ENCODE data around the gene RAD18.

- no peak for TF ChIP-seq ZC3H10 (CRISPR knock-in tag; IDR thresholded peaks at IDR 0.05)
- TF ChIP-seq RARB (CRISPR knock-in tag; IDR thresholded peaks at IDR 0.05), result no peak
- TF ChIP-seq ARNTL (CRISPR knock-in tag; IDR thresholded peaks at IDR 0.05; ENCODE audit: borderline replicate concordance, low read depth), result no peak
- TF ChIP-seq ZFP30 (CRISPR knock-in tag; IDR thresholded peaks at IDR 0.05), result no peak
- no peak for TF ChIP-seq ZFP3 (CRISPR knock-in tag; IDR thresholded peaks at IDR 0.05)
- TF ChIP-seq CSRNP3 (CRISPR knock-in tag; IDR thresholded peaks at IDR 0.05), result no peak
- no peak for TF ChIP-seq ESRRG (CRISPR knock-in tag; IDR thresholded peaks at IDR 0.05)
- no peak for TF ChIP-seq PATZ1 (CRISPR knock-in tag; IDR thresholded peaks at IDR 0.05; ENCODE audit: borderline replicate concordance)
- TF ChIP-seq OSR1 (CRISPR knock-in tag; IDR thresholded peaks at IDR 0.05), result no peak
- no peak for TF ChIP-seq CSDC2 (CRISPR knock-in tag; IDR thresholded peaks at IDR 0.05)
- TF ChIP-seq ZNF70 (CRISPR knock-in tag; IDR thresholded peaks at IDR 0.05), result no peak
- no peak for TF ChIP-seq BACH2 (CRISPR knock-in tag; IDR thresholded peaks at IDR 0.05; ENCODE audit: borderline replicate concordance)
- TF ChIP-seq SNAI2 (CRISPR knock-in tag; IDR thresholded peaks at IDR 0.05), result no peak
- TF ChIP-seq ZNF565 (CRISPR knock-in tag; conservative IDR thresholded peaks at IDR 0.05; ENCODE audit: low read depth), result no peak
Observed at GRCh38 chr3:8854656-8855055, 108.6 kb downstream of the RAD18 start.

Data from SK-N-SH treated with all-trans-retinoic acid at 6 μM for 48 hours (cell line).